Transverse colon (tissue), 4 donors: Measurements from ENCODE around the gene RDX.

Experiments
- POLR2A ChIP-seq: fragments of 450-650 bp; IDR thresholded peaks from one replicate; pipeline ENCODE4 v1.6.1; 2016; ENCODE audit warnings: antibody characterized with exemption, mild to moderate bottlenecking, moderate library complexity
- POLR2AphosphoS5 ChIP-seq, 3 donors: sonication (generic); formaldehyde crosslinking; IDR thresholded peaks; one replicate each; pipeline ENCODE4 v1.6.1; 2016; ENCODE audit warnings: antibody characterized with exemption in 3 of 3
- TF ChIP-seq, protein P1 (sequence below), 5 experiments: fragments of 200-600 bp in 3 of 5; fragments of 450-650 bp in 2 of 5; sonication (generic) in 3 of 5; IDR thresholded peaks; 1 replicate in 2 of 5; 2 replicates in 3 of 5; pipeline ENCODE4 v1.5.1; 2016 to 2017; ENCODE audit warnings: antibody characterized with exemption in 5 of 5, inconsistent platforms in 3 of 5, mild to moderate bottlenecking in 2 of 5, moderate library complexity in 1 of 5

DNA sequence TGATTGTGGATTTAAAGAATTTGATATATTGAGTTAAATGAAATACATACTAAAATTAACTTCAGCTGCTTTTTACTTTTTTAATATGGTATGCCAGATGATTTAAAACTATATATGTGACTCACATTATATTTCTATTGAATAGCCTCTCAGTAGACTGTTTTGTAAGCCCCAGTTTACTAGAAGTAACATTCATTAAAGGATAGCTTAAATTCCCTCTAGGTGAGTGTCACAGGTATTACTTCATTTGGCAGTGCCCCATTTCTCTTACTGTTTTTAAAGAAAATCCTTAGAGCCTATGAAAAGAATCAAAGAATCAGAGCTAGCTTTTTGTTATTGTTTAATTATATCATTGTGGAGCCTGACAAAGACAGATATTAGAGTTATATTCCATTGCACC is 154.6 kb downstream of the RDX start:
- no peak for TF ChIP-seq POLR2AphosphoS5 (IDR thresholded peaks at IDR 0.05)
- TF ChIP-seq, protein P1, sequence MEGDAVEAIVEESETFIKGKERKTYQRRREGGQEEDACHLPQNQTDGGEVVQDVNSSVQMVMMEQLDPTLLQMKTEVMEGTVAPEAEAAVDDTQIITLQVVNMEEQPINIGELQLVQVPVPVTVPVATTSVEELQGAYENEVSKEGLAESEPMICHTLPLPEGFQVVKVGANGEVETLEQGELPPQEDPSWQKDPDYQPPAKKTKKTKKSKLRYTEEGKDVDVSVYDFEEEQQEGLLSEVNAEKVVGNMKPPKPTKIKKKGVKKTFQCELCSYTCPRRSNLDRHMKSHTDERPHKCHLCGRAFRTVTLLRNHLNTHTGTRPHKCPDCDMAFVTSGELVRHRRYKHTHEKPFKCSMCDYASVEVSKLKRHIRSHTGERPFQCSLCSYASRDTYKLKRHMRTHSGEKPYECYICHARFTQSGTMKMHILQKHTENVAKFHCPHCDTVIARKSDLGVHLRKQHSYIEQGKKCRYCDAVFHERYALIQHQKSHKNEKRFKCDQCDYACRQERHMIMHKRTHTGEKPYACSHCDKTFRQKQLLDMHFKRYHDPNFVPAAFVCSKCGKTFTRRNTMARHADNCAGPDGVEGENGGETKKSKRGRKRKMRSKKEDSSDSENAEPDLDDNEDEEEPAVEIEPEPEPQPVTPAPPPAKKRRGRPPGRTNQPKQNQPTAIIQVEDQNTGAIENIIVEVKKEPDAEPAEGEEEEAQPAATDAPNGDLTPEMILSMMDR (IDR thresholded peaks at IDR 0.05) = no peak
- no peak for TF ChIP-seq POLR2A
